ENCODE results near the gene BLVRB. TPM values are rescaled to one million over a fixed set of nuclear protein-coding genes. Genes with fewer than 3 reads are reported as not detected.

The BLVRB gene
- 6.1 and 8.2 TPM in 2 replicates for total RNA-seq

- Mint-ChIP-seq H3K4me3 (peak within 1 kb of the TSS; percentile 77), H3K4me1 (ENCODE audit: low read depth) (peaks cover 28% of the 10 kb centered on the region), H3K27ac (peak within 1 kb of the TSS; percentile 92), H3K9me3 (no peaks in the 10 kb centered on the region), H3K36me3 (ENCODE audit: low read depth) (peaks cover 6% of the 10 kb centered on the region), H3K27me3 (ENCODE audit: insufficient read depth) (peaks cover 27% of the 10 kb centered on the region)
- DNase-seq (ENCODE audit: low spot score), result peak; percentile 99
- intact Hi-C loops (cut with micrococcal nuclease), result loop anchor here (1.0 to 10.0 kb wide), 12 partner anchors 21 to 494 kb away; partner anchors contain the start of genes ACTMAP, AKT2, C19orf47 and COQ8B
Observed at GRCh38 chr19:40465557-40466218, at the start of gene BLVRB. TSS of gene BLVRB (minus strand) at chr19:40465745. CDS start at chr19:40465688, 57 bp downstream.

- Mint-ChIP-seq H3K9me3 (no peaks in the 10 kb centered on the region), H3K27me3 (ENCODE audit: insufficient read depth) (peaks cover 36% of the 10 kb centered on the region), H3K36me3 (ENCODE audit: low read depth) (no peaks in the 10 kb centered on the region), H3K4me1 (ENCODE audit: low read depth) (no peaks in the 10 kb centered on the region), H3K27ac (no peak overlapping the region), H3K4me3 (no peak overlapping the region)
- intact Hi-C loops (cut with micrococcal nuclease), result no loop called here
- no peak for DNase-seq (ENCODE audit: low spot score)
Observed at GRCh38 chr19:40513741-40514315, 48.3 kb upstream of the BLVRB start.

GRCh38 chr19:40513345-40513678, 47.8 kb upstream of the BLVRB start:
- Mint-ChIP-seq H3K9me3 (no peaks in the 10 kb centered on the region), H3K4me3 (no peak overlapping the region), H3K4me1 (ENCODE audit: low read depth) (no peaks in the 10 kb centered on the region), H3K27ac (no peak overlapping the region), H3K36me3 (ENCODE audit: low read depth) (no peaks in the 10 kb centered on the region), H3K27me3 (ENCODE audit: insufficient read depth) (peaks cover 36% of the 10 kb centered on the region)
- intact Hi-C loops (cut with micrococcal nuclease), result no loop called here
- no peak for DNase-seq (ENCODE audit: low spot score)

GRCh38 chr19:40512473-40513344, 47.2 kb upstream of the BLVRB start:
- no peak overlapping the region for H3K4me3 Mint-ChIP-seq

GRCh38 chr19:40512110-40512472, 46.5 kb upstream of the BLVRB start:
- no peak for DNase-seq (ENCODE audit: low spot score)
- Mint-ChIP-seq H3K9me3 (no peaks in the 10 kb centered on the region), H3K27ac (no peak overlapping the region), H3K27me3 (ENCODE audit: insufficient read depth) (peaks cover 36% of the 10 kb centered on the region), H3K4me1 (ENCODE audit: low read depth) (no peaks in the 10 kb centered on the region), H3K4me3 (no peak overlapping the region), H3K36me3 (ENCODE audit: low read depth) (no peaks in the 10 kb centered on the region)
- intact Hi-C loops (cut with micrococcal nuclease), result no loop called here

More at GRCh38 chr19:40512473-40513344, 47.2 kb upstream of the BLVRB start:
- Mint-ChIP-seq H3K9me3 (no peaks in the 10 kb centered on the region), H3K27ac (no peak overlapping the region), H3K27me3 (ENCODE audit: insufficient read depth) (peaks cover 36% of the 10 kb centered on the region), H3K4me1 (ENCODE audit: low read depth) (no peaks in the 10 kb centered on the region), H3K36me3 (ENCODE audit: low read depth) (no peaks in the 10 kb centered on the region)
- intact Hi-C loops (cut with micrococcal nuclease), result no loop called here
- DNase-seq (ENCODE audit: low spot score), result no peak

- H3K36me3 Mint-ChIP-seq (ENCODE audit: low read depth), result no peaks in the 10 kb centered on the region
- H3K27ac Mint-ChIP-seq, result no peak overlapping the region
- no peak overlapping the region for H3K4me3 Mint-ChIP-seq
- DNase-seq (ENCODE audit: low spot score), result no peak
- H3K27me3 Mint-ChIP-seq (ENCODE audit: insufficient read depth), result peaks cover 33% of the 10 kb centered on the region
- no peaks in the 10 kb centered on the region for H3K4me1 Mint-ChIP-seq (ENCODE audit: low read depth)
- no peaks in the 10 kb centered on the region for H3K9me3 Mint-ChIP-seq
- intact Hi-C loops (cut with micrococcal nuclease), result no loop called here
Observed at GRCh38 chr19:40511487-40511886, 45.9 kb upstream of the BLVRB start.

- Mint-ChIP-seq H3K36me3 (ENCODE audit: low read depth) (no peaks in the 10 kb centered on the region), H3K27ac (no peak overlapping the region)
- intact Hi-C loops (cut with micrococcal nuclease), result no loop called here
Observed at GRCh38 chr19:40510526-40511115, 45.1 kb upstream of the BLVRB start.

GRCh38 chr19:40508739-40509260, 43.3 kb upstream of the BLVRB start:
- H3K4me3 Mint-ChIP-seq, result no peak overlapping the region
- no peak overlapping the region for H3K27ac Mint-ChIP-seq
- H3K9me3 Mint-ChIP-seq, result no peaks in the 10 kb centered on the region
- no peaks in the 10 kb centered on the region for H3K36me3 Mint-ChIP-seq (ENCODE audit: low read depth)
- H3K27me3 Mint-ChIP-seq (ENCODE audit: insufficient read depth), result peaks cover 29% of the 10 kb centered on the region
- DNase-seq (ENCODE audit: low spot score), result no peak
- intact Hi-C loops (cut with micrococcal nuclease), result no loop called here
- H3K4me1 Mint-ChIP-seq (ENCODE audit: low read depth), result no peaks in the 10 kb centered on the region

More at GRCh38 chr19:40510526-40511115, 45.1 kb upstream of the BLVRB start:
- Mint-ChIP-seq H3K27me3 (ENCODE audit: insufficient read depth) (peaks cover 32% of the 10 kb centered on the region), H3K4me3 (no peak overlapping the region), H3K4me1 (ENCODE audit: low read depth) (no peaks in the 10 kb centered on the region), H3K9me3 (no peaks in the 10 kb centered on the region)
- DNase-seq (ENCODE audit: low spot score), result no peak

- intact Hi-C loops (cut with micrococcal nuclease), result no loop called here
- H3K27me3 Mint-ChIP-seq (ENCODE audit: insufficient read depth), result peaks cover 28% of the 10 kb centered on the region
- no peak overlapping the region for H3K4me3 Mint-ChIP-seq
- no peak overlapping the region for H3K27ac Mint-ChIP-seq
- no peaks in the 10 kb centered on the region for H3K36me3 Mint-ChIP-seq (ENCODE audit: low read depth)
- no peak for DNase-seq (ENCODE audit: low spot score)
- no peaks in the 10 kb centered on the region for H3K4me1 Mint-ChIP-seq (ENCODE audit: low read depth)
- H3K9me3 Mint-ChIP-seq, result no peaks in the 10 kb centered on the region
Observed at GRCh38 chr19:40507892-40508291, 42.3 kb upstream of the BLVRB start.

GRCh38 chr19:40506099-40506498, 40.6 kb upstream of the BLVRB start:
- H3K4me1 Mint-ChIP-seq (ENCODE audit: low read depth), result no peaks in the 10 kb centered on the region
- H3K4me3 Mint-ChIP-seq, result no peak overlapping the region
- H3K27ac Mint-ChIP-seq, result no peak overlapping the region
- no peaks in the 10 kb centered on the region for H3K36me3 Mint-ChIP-seq (ENCODE audit: low read depth)
- no peak for DNase-seq (ENCODE audit: low spot score)
- H3K27me3 Mint-ChIP-seq (ENCODE audit: insufficient read depth), result peaks cover 15% of the 10 kb centered on the region
- H3K9me3 Mint-ChIP-seq, result no peaks in the 10 kb centered on the region
- intact Hi-C loops (cut with micrococcal nuclease), result no loop called here

GRCh38 chr19:40503320-40503695, 37.8 kb upstream of the BLVRB start:
- intact Hi-C loops (cut with micrococcal nuclease), result no loop called here
- no peak overlapping the region for H3K27ac Mint-ChIP-seq
- H3K4me1 Mint-ChIP-seq (ENCODE audit: low read depth), result no peaks in the 10 kb centered on the region
- H3K9me3 Mint-ChIP-seq, result no peaks in the 10 kb centered on the region
- no peak for DNase-seq (ENCODE audit: low spot score)
- no peak overlapping the region for H3K4me3 Mint-ChIP-seq
- peaks cover 9% of the 10 kb centered on the region for H3K27me3 Mint-ChIP-seq (ENCODE audit: insufficient read depth)
- H3K36me3 Mint-ChIP-seq (ENCODE audit: low read depth), result no peaks in the 10 kb centered on the region

- Mint-ChIP-seq H3K27me3 (ENCODE audit: insufficient read depth) (peaks cover 9% of the 10 kb centered on the region), H3K4me3 (no peak overlapping the region), H3K27ac (no peak overlapping the region), H3K9me3 (no peaks in the 10 kb centered on the region), H3K36me3 (ENCODE audit: low read depth) (no peaks in the 10 kb centered on the region), H3K4me1 (ENCODE audit: low read depth) (no peaks in the 10 kb centered on the region)
- no peak for DNase-seq (ENCODE audit: low spot score)
- intact Hi-C loops (cut with micrococcal nuclease), result no loop called here
Observed at GRCh38 chr19:40502647-40503319, 37.2 kb upstream of the BLVRB start.

Data from activated T-helper 1 cell treated with anti-CD3 and anti-CD28 coated beads, Interleukin-12 subunit alpha, Interleukin-12 subunit beta, Interleukin-2, Interleukin-4 antibody, amounts not matched to agents 30 ng/mL and 10 ng/mL and 1 ng/mL, durations not matched to agents 14 hours and 24 hours and 36 hours (primary cell).